Islet precursor cell (in vitro differentiated cells): Measurements from ENCODE around the gene ABLIM2.

ENCODE experiments used
- DNase-seq: peaks from one replicate; pipeline ENCODE4 v3.0.0-alpha.2; 2018

ABLIM2 gene

GRCh38 chr4:8015512-8015911 lies 143.1 kb downstream of the ABLIM2 start:
- DNase-seq = no peak

GRCh38 chr4:8013976-8014726 lies 144.5 kb downstream of the ABLIM2 start:
- no peak for DNase-seq

GRCh38 chr4:8012517-8012916 lies 146.1 kb downstream of the ABLIM2 start:
- DNase-seq = no peak

GRCh38 chr4:8010618-8011017 lies 148.0 kb downstream of the ABLIM2 start:
- peak; percentile 53 for DNase-seq

DNA sequence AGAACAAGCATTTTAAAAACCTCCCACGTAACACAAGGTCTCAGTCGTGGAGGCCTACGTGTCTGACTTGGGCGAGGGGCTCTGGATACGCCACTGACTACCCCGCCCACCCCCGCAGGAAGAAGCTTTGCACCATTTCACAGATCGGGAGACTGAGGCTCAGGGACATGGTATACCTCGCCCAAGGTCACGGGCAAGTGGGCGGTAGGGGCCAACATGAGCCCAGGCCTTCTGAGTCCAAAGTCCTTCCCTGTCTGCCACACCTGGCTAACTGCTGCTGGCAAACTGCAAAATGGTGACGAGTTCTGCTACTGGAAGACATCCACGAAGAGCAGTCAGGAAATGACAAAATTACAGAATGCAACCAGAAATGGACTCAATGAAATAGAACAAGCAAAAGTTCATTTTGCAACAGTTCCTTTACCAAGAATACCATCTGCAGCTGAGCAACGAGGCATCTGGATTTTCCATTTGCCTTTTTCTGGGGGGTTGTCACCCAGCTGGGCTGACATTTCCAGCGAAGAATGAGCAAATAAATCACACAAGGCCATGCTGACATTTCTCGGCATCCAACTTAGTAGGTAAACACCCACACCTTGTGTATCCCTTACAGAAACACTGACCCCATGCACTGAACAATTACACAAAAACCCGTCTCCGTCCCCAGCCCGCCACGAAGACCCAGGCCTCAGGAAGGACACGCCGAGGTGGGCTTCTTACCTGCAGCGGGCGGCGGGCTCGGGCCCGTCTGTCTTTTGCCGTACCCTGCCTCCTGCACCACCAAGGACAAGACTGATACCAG lies 148.7 kb downstream of the ABLIM2 start:
- DNase-seq = no peak

GRCh38 chr4:8009097-8009496 lies 149.5 kb downstream of the ABLIM2 start:
- no peak for DNase-seq

- no peak for DNase-seq
Measured at GRCh38 chr4:8008391-8008790, 150.2 kb downstream of the ABLIM2 start.

DNA sequence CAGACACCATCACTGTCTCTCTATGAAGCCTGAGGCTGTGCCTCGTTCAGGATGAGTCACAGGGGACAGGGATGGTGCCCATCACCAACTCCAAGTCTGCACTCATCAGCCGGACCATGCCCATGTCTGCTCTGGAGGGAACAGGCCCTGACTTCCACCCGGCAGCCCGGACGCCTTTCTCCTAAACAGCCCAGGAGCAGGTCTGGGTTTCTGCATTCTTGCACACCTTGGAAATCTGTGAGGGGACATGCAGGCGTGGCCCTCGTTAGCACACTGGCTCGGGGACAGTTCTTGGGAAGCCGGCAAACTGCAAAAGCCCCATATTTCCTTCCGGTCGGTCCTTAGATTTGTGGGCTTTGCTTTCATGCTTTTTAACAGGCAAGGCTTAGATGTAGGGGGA lies 151.0 kb downstream of the ABLIM2 start:
- DNase-seq = peak; percentile 44

DNA sequence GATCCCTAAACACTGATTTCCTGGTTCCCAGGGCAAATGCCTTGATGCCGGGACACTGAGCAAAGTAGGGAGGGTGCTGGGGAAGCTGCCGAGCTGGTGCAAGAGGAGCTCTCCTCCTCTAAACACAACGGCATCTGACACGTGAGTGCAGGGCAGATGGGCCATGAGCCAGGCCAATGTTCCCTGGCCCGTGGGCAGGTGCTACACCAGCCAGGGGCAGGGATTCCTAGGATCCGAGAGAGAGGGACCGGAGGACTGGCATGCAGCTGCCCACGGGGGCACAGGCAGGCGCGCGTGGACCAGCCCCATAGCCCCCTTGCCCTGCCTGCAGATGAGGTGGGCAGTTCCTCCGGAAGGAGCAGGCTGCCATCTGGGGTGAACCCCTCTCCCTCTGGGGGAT lies 152.1 kb downstream of the ABLIM2 start:
- DNase-seq = no peak

GRCh38 chr4:8005814-8006215 lies 152.8 kb downstream of the ABLIM2 start:
- DNase-seq = no peak

- DNase-seq = no peak
Measured at GRCh38 chr4:8005033-8005808, 153.4 kb downstream of the ABLIM2 start.

GRCh38 chr4:8004066-8004465 lies 154.5 kb downstream of the ABLIM2 start:
- DNase-seq = no peak

GRCh38 chr4:8002525-8003309 lies 155.9 kb downstream of the ABLIM2 start:
- DNase-seq = no peak

DNA sequence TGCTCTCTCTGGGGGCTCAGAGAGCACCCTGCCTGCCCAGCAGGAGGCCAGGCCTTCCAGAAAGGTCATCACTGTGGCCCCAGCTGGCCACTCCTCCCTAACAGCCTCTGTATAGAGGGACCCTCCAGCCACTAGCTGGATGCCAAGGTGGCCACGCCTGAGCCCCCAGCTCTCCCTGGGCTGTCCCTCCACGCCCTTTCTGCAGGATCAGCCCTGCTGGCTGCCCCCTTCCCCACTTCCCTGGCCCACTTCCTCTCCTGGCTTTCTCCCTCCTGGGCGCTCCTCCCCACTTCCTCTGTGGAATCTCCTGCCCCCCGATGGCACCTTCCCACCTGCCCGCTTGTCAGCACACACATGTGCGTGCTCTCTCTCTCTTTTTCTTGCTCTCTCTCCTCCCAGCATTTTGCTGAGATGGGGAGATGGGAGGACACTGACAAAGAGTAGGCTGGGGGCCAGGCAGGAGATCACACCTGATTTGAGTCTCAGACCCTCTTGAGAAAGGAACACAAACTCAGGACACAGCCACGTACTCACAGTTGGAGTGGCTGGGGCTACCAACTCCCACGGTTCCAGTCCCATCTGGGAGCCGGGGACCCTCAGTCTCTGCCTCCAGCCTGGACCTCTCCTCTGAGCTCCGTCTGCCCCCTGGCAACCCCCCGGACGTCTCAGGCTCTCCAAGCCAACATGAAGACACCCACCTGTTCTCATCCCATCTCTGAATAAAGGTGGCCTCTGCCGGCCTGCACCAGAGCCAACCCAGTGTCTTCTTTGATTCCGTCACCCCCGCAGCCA lies 156.9 kb downstream of the ABLIM2 start:
- peak; percentile 43 for DNase-seq

DNA sequence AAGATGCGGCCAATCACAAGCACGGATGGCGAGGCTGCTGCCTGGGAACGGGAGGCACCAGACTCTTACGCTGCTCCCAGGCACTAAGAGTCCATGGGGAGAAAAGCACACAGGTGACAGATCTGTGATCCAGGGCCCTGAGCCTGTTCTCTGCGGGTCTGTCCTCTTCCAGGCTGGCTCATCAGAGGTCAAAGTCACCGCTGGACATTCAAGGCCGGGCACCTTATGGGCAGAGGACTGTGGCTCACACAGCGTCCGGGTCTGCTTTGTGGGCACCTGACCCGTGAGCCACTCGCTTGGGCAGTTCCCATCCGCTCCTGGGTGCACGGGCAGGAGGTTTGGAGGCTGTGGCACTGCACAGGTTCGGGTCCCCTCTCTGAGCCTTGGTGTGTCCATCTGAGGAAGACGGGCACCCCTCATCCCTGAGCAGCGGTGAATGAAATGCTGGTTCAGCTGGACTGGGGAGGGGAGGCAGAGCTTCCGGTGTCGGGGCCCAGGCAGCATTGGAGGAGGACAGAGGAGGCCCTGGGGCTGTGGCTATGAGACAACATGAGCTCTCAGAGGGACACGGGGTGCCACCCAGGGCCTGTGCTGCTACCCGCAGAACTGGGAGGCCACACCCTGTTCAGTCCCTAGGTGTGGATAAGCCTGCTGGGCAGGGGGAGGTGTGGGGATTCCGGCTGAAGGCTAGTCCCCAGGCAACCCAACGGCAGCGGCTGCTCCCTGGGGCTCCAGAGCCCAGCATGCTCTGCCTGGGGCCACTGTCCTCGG lies 157.7 kb downstream of the ABLIM2 start:
- peak; percentile 50 for DNase-seq

- no peak for DNase-seq
Measured at GRCh38 chr4:8000247-8000646, 158.4 kb downstream of the ABLIM2 start.

- peak; percentile 44 for DNase-seq
Measured at GRCh38 chr4:7999695-8000094, 158.9 kb downstream of the ABLIM2 start.

DNA sequence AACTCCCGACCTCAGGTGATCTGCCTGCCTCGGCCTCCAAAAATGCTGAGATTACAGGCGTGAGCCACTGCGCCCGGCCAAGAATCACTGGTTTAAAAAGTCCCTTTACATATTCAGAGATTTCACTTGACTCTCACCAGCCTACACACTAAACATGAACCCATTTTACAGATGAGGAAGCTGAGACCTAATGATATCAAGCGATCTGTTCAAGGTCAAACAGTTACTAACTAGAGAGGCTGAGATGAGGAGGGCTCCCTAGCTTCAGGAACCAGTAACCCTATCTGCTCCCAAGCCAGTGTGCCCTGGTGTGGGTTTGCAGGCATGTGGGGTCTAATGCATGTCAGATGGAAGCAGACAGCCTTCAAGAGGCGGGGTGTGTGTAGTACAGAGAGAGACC lies 159.3 kb downstream of the ABLIM2 start:
- DNase-seq = no peak

DNA sequence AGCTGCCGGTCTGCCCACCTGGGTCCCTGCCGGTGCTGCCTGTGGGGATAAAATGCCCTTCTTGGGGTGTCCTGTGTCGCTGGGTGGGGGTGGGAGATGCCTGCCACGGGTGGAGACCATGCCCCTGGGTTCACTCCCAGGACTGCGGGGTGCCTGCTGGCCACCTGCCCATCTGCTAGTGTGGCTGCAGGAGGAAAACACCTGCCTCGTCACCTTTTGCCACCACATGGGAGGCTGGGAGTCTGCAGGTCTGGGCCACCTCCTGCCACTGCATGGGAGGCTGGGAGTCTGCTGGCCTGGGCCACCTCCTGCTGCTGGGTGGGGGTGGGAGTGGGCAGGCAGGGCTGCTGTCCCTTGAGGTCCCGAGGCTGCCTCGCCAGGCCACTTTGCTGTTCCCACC lies 160.2 kb downstream of the ABLIM2 start:
- DNase-seq = peak; percentile 48

DNA sequence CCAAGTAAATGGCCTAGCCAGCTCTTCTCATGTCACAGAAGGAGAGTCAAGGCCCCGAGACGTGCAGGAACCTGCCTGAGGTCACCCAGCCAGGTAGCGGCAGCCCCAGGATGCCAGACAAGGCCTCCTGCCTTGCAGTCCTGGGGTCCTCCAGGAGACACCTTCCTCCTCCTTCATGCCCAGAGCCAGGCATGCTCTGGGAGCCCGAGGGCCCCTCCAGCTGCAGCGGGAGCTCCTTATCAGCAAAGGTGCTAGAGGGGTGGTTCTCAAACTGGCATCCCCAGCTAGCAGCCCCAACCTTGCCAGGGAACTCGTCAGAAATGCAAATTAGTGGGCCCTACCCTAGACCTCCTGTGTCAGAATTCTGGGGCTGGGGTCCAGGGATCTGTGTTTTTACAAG lies 162.7 kb downstream of the ABLIM2 start:
- no peak for DNase-seq

- DNase-seq = no peak
Measured at GRCh38 chr4:7995135-7995534, 163.5 kb downstream of the ABLIM2 start.
